HG03025 (cell line): ENCODE measurements around the gene CCDC85A.
"Not testable (repeated sequence)": the region's sequence is repeated elsewhere in the genome, so short reads cannot be mapped to it uniquely, and the experiment has no call there.

Experiments
- ATAC-seq: cut with Tn5 transposase; IDR thresholded peaks from one replicate; pipeline ENCODE4 v1.9.1; 2021; ENCODE audit warnings: mild to moderate bottlenecking, moderate library complexity; ENCODE audit not compliant: unreplicated experiment, low FRiP score

Gene CCDC85A

GRCh38 chr2:56183643-56184499 is at the start of gene CCDC85A:
CCDC85A (plus strand) TSS chr2:56183990; CDS start chr2:56184625, 635 bp downstream.
- ATAC-seq, result peak; percentile 94

GRCh38 chr2:56134861-56135260 is 48.9 kb upstream of the CCDC85A start:
- no peak for ATAC-seq

GRCh38 chr2:56142497-56143061 is 41.2 kb upstream of the CCDC85A start:
- not testable (repeated sequence) for ATAC-seq

GRCh38 chr2:56147907-56148306 is 35.9 kb upstream of the CCDC85A start:
- ATAC-seq, result no peak

GRCh38 chr2:56148825-56149224 is 35.0 kb upstream of the CCDC85A start:
- no peak for ATAC-seq

- no peak for ATAC-seq
Observed at GRCh38 chr2:56151841-56152240, 31.9 kb upstream of the CCDC85A start.

GRCh38 chr2:56155188-56155587 is 28.6 kb upstream of the CCDC85A start:
- no peak for ATAC-seq

- ATAC-seq, result not testable (repeated sequence)
Observed at GRCh38 chr2:56159875-56160274, 23.9 kb upstream of the CCDC85A start.

- no peak for ATAC-seq
Observed at GRCh38 chr2:56167616-56168562, 15.9 kb upstream of the CCDC85A start.

- ATAC-seq, result no peak
Observed at GRCh38 chr2:56169521-56169920, 14.3 kb upstream of the CCDC85A start.

- ATAC-seq, result no peak
Observed at GRCh38 chr2:56170504-56170903, 13.3 kb upstream of the CCDC85A start.

GRCh38 chr2:56170988-56171387 is 12.8 kb upstream of the CCDC85A start:
- ATAC-seq, result no peak

GRCh38 chr2:56175779-56176178 is 8.0 kb upstream of the CCDC85A start:
- ATAC-seq, result no peak

- peak; percentile 85 for ATAC-seq
Observed at GRCh38 chr2:56177420-56178220, 6.2 kb upstream of the CCDC85A start.

- no peak for ATAC-seq
Observed at GRCh38 chr2:56179931-56180330, 3.9 kb upstream of the CCDC85A start.

GRCh38 chr2:56182420-56182819 is 1.4 kb upstream of the CCDC85A start:
- ATAC-seq, result no peak

- no peak for ATAC-seq
Observed at GRCh38 chr2:56184500-56185011, 766 bp downstream of the CCDC85A start.

- no peak for ATAC-seq
Observed at GRCh38 chr2:56185101-56185581, 1.4 kb downstream of the CCDC85A start.

- no peak for ATAC-seq
Observed at GRCh38 chr2:56185582-56186046, 1.8 kb downstream of the CCDC85A start.

- ATAC-seq, result no peak
Observed at GRCh38 chr2:56191617-56192016, 7.8 kb downstream of the CCDC85A start.
